IPS DF 19.7 (cell line): ENCODE results near the gene ZDHHC20.
A peak's percentile ranks its signal among the peaks of the same experiment; 100 is the strongest.

Experiments
- DNase-seq: peaks from one replicate; pipeline ENCODE4 v3.0.0-alpha.2; 2013; ENCODE audit warnings: low read depth, low spot score

ZDHHC20 gene

GRCh38 chr13:21458813-21459701, at the start of gene ZDHHC20:
TSS of gene ZDHHC20 (minus strand) at chr13:21459303. CDS start at chr13:21459171, 132 bp downstream.
- DNase-seq: peak; percentile 42

GRCh38 chr13:21504379-21504778, 45.3 kb upstream of the ZDHHC20 start:
- no peak for DNase-seq

GRCh38 chr13:21501686-21502085, 42.6 kb upstream of the ZDHHC20 start:
- peak; percentile 23 for DNase-seq

- no peak for DNase-seq
These were observed 27.2 kb upstream of the ZDHHC20 start for GRCh38 chr13:21486322-21486721.

- DNase-seq: no peak
These were observed 24.6 kb upstream of the ZDHHC20 start for GRCh38 chr13:21483748-21484147.

GRCh38 chr13:21481359-21481758, 22.3 kb upstream of the ZDHHC20 start:
- no peak for DNase-seq

- DNase-seq: no peak
These were observed 20.0 kb upstream of the ZDHHC20 start for GRCh38 chr13:21478881-21479808.

GRCh38 chr13:21476893-21477472, 17.9 kb upstream of the ZDHHC20 start:
- peak; percentile 68 for DNase-seq

GRCh38 chr13:21475115-21475514, 16.0 kb upstream of the ZDHHC20 start:
- no peak for DNase-seq

- no peak for DNase-seq
These were observed 11.7 kb upstream of the ZDHHC20 start for GRCh38 chr13:21470785-21471184.

- no peak for DNase-seq
These were observed 7.4 kb upstream of the ZDHHC20 start for GRCh38 chr13:21466527-21466926.

GRCh38 chr13:21465710-21466160, 6.6 kb upstream of the ZDHHC20 start:
- no peak for DNase-seq

GRCh38 chr13:21463424-21463823, 4.3 kb upstream of the ZDHHC20 start:
- no peak for DNase-seq

GRCh38 chr13:21461131-21461530, 2.0 kb upstream of the ZDHHC20 start:
- DNase-seq: no peak

GRCh38 chr13:21458451-21458812, 671 bp downstream of the ZDHHC20 start:
- DNase-seq: no peak

- no peak for DNase-seq
These were observed 5.6 kb downstream of the ZDHHC20 start for GRCh38 chr13:21453387-21454081.

- no peak for DNase-seq
These were observed 8.2 kb downstream of the ZDHHC20 start for GRCh38 chr13:21450936-21451335.

- no peak for DNase-seq
These were observed 12.4 kb downstream of the ZDHHC20 start for GRCh38 chr13:21446656-21447055.

- no peak for DNase-seq
These were observed 13.3 kb downstream of the ZDHHC20 start for GRCh38 chr13:21445759-21446158.

- DNase-seq: no peak
These were observed 15.9 kb downstream of the ZDHHC20 start for GRCh38 chr13:21443171-21443570.

- DNase-seq: no peak
These were observed 22.5 kb downstream of the ZDHHC20 start for GRCh38 chr13:21436582-21436981.
